HG02973 (cell line): ENCODE results near the gene PDE9A.
"Not testable (repeated sequence)": the region's sequence is repeated elsewhere in the genome, so short reads cannot be mapped to it uniquely, and the experiment has no call there.

Experiments
- ATAC-seq: cut with Tn5 transposase; IDR thresholded peaks from one replicate; pipeline ENCODE4 v1.9.1; 2021; ENCODE audit warnings: moderate library complexity; ENCODE audit not compliant: unreplicated experiment

The PDE9A gene

DNA sequence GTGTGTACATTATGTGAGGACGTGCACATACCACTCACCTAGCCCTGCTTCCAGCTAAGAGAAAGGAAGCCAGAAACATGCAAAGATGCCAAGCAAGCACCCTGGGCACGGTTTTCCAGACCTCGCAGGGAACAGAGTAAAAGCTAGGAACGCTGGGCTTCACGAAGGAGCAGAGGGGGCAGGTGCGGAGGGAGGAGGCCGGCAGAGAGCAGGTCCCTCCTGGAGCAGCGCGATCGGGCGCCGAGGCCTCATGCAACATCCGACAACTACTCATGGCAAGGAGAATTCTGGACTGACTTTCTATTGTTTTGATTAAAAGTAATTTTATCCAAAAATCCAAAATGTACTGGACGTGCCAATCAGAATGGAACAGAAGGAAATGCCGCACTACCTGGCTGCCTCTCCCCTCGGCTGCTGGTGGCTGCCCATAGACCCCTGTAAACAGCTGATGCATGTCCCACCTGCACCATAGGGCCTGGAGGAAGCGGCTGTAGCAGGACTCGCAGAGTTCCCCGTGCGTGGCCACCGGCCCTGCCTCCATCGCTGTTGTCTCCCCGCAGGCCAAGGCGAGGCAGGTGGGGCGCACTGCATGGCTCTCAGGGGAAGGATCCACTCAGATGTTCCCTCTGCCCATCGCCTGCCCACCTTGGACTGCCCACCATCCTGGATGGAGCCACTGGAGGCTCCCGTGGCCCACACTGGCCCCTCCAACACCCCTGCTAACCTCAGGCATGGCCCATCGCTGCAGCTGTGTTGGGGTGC is 132.4 kb downstream of the PDE9A start:
- ATAC-seq, result no peak

DNA sequence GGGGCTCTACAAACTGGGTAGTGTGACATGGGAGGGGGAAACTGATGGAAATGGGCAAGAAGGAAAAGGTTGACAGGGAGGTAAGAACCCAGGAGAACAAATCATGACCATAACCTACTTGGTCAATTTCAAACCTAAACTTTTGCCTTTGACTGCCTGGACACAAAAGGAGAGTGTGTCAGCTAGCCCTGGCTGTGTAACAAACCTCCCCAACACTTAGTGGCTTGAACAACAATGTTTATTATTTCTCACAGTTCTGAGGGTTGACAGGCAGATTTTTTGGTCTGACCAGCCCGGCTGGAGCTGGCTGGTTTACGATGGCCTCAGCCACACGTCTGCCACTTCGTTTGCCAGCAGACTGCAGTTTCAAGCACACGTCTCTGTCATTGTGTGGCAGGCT is 133.5 kb downstream of the PDE9A start:
- ATAC-seq, result no peak

DNA sequence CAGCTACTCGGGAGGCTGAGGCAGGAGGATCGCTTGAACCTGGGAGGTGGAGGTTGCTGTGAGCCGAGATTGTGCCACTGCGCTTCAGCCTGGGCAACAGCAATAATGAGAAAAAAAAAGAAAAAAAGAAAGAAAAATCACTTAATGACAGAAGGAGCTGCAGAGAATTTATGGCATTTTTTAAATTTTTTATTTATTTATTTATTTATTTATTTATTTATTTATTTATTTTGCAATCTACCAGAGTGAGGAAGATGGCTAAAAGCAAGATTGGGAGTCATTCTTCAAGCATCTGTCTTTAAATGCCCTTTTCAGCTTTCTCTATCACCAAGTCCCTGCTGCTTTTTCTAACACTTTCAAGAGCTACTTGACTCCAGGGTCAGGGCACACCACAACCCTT is 134.2 kb downstream of the PDE9A start:
- ATAC-seq, result no peak

DNA sequence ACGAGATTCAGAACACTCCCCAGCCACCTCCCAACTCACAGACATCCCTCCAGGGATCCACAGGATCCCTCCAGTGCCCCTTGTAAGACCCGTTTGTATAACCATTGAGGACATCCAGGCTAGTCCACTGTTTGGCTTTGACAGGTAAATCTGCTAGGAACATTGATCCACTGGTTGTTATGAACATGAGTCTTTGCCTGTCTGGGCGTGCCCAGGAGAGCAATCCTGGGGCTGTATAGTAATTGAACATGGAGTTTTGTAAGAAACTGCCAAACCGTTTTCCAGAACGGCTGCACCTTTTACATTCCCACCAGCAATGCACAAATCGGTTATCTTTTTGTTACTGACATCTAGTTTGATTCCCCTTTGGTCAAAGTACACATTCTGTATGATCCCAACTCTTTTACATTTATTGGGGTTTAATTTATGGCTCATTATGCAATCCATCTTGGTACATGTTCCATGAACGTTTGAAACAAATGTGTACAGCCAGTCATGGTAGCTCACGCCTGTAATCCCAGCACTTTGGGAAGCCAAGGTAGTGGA is 137.2 kb downstream of the PDE9A start:
- ATAC-seq, result no peak

DNA sequence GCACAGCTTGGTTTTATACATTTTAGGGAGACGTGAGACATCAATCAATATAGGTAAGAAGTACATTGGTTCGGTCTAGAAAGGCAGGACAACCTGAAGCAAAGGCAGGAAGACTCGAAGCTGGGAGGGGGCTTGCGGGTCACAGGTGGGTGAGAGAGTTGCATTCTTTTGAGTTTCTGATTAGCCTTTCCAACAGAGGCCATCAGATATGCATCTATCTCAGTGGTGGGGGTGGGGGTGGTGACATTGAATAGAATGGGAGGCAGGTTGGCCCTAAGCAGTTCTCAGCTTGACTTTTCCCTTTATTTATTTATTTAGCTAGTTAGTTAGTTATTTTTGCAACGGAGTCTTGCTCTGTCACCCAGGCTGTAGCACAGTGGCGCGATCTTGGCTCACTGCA is 140.4 kb downstream of the PDE9A start:
- no peak for ATAC-seq

DNA sequence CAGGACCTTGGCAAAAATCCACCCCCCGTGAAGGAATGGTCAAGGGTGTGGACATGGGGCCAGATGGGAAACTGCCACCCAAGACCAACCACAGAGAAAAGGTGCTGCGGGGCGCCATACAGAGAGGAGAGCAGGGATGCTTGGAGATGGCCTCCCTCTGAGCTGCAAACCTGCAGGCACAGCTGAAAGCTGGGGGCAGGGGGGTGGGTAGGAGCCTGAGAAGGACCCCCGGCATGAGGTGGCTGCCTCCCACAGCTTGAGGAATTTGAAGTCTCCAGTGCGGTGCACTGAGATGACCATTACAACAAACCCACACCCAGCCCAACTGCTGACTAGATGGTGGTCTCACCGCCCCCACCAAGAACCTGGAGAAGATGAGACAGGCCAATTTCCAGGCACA is 141.1 kb downstream of the PDE9A start:
- ATAC-seq, result no peak

DNA sequence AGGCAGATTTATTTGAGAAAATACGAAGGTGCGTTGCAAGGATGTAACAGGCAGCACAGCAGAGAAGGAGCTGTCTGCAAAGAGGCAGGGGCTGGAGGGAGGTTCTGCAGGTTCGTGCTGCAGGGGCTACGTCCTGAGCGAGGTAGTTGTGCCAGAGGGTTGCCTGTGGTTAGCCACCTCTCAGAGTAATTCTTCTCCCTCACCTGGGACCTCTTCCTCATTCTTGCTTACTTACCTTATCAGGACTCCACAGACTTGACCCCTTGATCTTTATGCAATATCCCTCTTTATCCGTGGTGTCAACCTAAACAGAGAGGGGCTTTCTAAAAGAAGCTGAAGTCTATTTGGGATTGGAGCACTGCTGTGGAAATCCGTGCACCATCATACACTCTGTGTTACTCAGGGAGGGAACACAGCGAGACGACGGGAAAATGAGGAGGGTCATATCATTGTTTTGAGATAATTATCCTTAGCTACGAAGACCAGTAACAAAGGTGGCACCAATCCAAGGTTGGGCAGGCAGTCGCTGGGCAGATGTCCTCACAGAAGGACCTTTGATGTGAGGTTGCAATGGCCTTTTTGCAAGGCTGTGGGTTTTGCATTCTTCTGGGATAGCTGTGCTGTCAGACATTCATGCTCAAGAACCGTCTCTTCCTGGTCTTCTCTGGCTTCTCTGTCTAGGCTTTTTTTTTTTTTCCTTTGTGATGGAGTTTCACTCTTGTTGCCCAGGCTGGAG is 143.1 kb downstream of the PDE9A start:
- ATAC-seq, result no peak

DNA sequence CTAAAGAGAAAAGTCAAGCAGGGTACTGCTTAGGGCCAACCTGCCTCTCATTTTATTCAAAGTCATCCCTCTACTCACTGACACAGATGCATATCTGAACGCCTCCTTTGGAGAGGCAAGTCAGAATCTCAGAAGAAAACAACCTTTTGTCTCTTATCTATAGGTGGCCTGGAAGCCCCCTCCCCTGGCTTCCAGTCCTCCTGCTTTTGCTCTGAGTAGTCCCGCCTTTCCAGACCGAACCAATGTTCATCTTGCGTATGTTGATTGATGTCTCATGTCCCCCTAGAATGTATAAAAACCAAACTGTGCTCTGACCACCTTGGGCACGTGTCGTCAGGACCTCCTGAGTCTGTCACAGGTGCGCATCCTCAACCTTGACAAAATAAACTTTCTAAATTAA is 144.1 kb downstream of the PDE9A start:
- no peak for ATAC-seq

DNA sequence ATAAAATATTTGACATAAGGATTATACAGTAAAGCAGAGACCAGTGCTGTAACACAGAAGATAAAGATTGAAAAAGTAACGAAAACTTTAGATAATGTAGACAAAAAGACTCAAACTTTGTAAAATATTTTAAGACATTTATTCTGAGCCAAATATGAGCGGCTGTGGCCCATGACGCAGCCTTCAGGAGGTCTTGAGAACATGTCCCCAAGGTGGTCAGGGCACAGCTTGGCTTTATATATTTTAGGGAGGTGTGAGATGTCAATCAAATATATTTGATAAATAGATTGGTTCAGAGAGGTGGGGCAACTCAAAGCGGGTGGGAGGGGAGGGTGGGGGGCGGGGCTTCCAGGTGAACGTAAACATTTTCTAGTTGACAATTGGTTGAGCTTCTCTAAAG is 144.7 kb downstream of the PDE9A start:
- ATAC-seq, result no peak

DNA sequence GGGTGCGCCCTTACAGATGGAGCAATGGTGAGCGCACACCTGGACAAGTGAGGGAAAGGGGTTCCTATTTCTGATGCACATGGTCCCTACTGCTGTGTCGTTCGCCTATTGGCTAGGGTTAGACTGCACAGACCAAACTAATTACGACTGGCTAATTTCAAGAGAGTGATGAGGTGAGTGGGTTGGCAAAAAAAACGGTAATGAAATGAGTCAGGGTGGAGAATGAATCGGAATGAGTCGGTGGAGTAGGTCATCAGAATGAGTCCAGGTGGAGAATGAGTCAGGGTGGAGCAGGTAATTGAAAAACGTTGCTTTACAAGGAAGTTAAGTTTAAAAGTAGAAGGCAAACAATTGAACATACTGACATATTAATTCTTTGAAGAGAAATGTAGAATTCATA is 146.1 kb downstream of the PDE9A start:
- no peak for ATAC-seq

DNA sequence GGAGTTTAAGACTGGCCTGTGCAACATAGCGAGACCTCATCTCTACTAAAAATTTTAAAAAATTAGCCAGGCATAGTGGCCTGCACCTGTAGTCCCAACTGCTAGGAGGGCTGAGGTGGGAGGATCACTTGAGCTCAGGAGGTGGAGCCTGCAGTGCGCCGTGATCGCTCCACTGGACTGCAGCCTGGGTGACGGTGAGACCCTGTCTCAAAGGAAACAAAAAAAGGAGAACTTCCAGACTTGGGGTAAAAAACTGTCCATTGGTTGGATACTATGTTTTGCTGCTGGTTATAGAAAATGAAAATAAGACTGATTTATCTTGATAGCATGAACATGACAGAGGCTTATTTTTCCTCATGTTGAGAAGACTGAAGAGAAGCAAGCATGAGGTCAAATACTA is 146.5 kb downstream of the PDE9A start:
- no peak for ATAC-seq

DNA sequence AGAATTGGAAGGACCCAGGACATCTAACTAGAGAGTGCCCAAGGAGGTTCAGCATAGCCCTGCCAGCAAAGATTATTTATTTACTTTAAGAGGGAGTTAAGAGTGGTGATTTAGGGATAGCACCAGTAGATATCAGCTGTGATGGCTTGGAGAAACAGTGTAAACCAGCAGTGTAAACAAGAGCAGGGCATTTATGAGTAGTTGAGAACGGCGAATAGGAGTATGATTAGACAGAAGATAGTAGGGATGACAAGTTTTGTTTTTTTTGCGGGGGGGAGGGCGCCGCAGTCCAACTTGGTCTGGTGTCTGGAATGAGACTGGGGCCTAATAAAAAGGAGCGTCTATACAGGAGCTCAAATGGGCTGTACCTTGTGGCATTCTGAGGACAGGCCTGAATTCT is 148.2 kb downstream of the PDE9A start:
- ATAC-seq, result not testable (repeated sequence)

DNA sequence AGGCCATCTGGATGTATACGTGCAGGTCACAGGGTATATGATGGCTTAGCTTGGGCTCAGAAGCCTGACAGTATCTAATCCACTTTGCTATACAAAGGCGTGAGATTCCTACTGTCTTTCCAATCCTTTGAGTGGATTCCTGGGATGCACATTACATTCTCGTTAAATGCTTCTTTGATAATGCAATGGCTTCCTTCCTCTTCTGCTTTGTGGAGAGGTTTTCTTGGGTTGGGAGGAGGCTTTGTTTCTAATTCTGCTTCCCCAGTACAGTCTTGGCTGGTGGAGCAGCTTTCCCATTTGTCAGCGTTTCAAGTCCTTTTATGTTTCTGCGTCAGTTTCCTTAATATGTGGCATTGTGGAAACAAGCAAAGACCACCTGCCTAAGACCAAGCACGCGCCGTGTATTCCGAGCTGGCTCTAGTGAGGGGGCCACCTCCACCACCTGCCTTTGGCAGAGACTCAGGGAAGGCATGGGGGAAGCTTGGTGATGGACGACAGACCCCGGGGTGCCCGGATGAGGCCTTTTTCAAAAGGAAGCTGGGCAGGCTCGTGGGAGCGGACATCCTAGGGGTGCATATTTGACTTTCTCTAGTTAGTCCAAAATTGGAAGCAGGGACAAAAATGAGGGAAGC is 153.2 kb downstream of the PDE9A start:
- no peak for ATAC-seq

DNA sequence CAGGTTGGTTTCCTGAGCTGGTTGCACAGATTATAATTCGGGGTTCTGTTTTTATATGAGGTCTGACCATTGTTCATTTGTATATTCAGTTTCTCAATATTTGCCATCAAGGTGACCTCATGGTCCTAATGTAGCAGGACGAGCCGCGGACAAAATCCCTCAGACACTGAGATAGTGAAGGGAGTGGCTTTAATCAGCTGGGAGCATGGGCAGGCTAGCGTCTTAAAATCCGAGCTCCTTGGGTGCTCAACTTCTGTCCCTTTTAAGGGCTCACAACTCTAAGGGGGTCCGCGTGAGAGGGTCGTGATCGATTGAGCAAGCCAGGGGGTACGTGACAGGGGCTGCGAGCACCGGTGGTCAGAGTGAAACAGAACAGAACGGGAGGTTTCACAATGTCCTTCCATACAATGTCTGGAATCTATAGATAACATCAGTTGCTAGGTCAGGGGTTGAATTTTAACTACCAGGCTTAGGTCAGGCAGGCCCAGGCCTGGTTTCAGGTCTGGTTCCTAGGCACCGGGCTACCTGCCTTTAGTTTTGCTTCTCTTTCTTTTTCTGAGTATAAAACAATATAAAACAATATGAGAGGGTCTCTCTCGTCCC is 154.0 kb downstream of the PDE9A start:
- ATAC-seq, result not testable (repeated sequence)

DNA sequence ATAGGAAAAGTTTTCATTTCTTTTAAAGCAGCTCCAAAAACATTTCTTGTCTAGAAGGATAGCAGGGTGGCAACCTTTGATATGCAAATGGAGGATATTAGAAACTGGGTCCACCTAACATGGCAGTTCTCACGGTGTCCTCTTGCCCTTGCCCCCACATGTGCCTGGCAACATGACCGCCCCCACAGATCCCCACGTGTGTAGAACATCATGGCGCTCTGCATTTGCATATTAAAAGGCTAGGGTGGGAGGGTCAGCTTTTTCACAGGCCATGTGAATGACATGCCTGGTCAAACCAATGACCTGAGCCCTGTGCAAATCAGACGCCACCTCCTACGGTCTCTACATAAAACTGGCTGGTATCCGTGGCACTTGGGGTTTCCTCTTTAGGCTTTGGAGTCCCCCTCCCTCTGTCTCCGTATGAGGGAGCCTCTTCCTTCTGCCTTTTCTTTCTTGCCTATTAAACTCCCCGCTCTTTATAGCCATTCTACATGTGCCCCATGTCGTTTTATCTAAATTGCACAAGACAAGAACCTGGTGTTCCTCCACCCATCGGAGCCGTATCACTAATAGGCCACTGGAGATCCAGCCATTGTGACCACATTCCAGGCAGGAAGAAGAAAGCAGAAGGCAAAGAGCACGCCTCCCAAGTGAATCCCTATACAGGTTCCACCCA is 154.7 kb downstream of the PDE9A start:
- ATAC-seq, result no peak

DNA sequence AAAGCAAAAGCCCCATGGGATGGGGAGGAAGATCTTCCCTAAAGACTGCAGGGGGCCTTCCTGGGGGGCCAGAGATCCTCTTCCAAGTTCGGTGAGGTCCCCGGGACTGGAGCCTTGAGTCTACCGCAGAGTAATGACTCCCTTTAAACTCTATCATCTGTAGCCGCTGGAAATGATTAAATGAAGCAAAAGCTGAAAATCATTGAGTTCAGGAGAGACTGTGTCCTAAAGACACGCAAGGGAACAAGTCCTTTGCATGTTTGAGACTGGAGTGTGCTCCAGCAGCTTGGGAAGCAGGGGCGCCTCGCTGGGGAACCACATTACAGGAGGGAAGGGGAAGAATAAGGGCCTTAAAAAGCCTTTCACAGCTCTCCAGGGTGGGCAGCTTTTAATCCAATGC is 155.8 kb downstream of the PDE9A start:
- no peak for ATAC-seq

DNA sequence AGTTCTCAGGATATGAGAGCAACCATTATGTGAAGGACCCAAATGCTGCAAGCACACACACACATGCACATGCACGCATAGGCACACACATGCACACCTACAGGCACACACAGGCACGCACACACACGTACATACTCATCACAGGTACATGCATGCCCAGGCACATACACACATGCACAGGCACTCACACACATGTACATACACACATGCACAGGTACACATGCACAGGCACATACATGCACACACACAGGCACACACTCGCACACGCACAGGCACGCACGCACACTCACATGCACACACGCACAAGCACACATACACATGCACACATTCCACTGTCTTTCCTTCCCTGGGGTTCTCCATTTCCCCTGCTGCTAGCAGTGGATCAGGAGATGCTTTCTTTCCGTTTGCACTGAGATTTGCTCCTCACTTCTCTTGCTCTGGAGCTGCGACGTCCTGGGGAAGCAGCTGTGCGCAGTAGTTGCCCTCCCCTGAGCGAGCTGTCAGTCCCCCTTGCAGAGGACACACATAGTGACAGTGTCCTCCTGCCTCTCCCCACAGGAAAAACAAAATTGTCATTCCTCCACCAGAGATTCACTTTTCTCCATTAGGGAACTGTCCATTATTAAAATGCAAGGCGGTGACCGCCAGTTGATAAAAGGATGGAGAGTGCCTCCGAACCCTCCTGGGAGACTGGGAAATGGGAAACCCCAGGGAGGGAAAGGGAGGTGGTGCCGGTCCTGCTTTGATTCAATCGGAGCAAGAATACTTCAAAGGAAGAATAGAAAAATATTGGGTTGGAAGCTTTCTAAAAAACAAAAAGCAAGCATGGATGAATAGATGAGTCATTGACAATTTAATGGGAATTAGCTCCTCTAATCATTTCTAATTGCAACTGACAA is 156.4 kb downstream of the PDE9A start:
- no peak for ATAC-seq

DNA sequence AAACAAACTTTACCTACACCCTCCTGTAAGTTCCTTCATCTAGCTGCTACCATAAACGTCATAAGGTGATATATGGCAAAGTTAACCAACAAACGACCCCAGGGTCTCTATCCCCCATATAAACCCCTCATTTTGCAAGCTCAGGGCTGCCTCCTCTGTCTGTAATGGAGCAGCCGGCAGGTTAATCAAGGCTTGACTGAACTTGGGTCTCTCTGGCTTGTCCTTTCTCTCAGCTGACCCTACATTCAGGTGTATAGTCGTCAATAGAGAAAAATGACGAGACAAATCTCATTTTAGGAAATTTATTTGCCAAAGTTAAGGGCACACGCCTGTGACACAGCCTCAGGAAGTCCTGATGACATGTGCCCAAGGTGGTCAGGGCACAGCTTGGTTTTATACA is 158.5 kb downstream of the PDE9A start:
- no peak for ATAC-seq

DNA sequence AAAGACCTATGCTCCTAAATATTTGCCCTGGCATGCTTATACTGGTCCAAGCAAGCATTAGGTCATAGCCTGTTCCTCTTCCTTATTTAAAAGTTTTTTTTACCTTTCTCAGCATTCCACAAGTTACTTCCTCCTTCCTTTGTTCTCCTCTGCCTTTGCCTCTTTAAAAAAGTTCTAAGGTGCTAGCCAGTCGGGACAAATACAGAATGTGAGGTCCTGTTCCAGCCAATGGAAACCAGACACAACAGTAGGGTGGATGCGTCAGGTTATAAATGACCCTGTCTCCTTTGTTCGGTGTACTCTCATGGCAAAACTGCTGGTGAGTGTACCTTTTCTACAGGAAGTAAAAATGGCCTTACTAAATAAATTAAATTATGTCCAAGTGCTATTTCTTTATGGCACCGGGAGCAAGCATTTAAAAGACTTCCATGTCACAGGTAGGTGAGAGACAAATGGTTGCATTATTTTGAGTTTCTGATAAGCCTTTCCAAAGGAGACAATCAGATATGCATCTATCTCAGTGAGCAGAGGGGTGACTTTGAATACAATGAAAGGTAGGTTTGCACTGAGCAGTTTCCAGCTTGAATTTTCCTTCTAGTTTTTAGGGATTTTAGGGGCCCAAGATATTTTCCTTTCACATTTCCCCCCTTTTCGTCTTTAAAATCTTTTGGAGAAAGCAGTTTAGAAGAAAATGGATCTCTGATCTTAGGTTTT is 159.3 kb downstream of the PDE9A start:
- not testable (repeated sequence) for ATAC-seq
